Measurements from ENCODE around the gene IFNA16.
"Not testable (repeated sequence)": the region's sequence is repeated elsewhere in the genome, so short reads cannot be mapped to it uniquely, and the experiment has no call there.

Gene IFNA16

GRCh38 chr9:21251190-21251589 is 34.1 kb upstream of the IFNA16 start:
- Histone ChIP-seq H3K4me1 (no peaks in the 10 kb centered on the region), H3K9ac (no peak overlapping the region)

GRCh38 chr9:21244836-21245235 is 27.7 kb upstream of the IFNA16 start:
- no peak overlapping the region for H3K9ac ChIP-seq
- TF ChIP-seq, protein P1, sequence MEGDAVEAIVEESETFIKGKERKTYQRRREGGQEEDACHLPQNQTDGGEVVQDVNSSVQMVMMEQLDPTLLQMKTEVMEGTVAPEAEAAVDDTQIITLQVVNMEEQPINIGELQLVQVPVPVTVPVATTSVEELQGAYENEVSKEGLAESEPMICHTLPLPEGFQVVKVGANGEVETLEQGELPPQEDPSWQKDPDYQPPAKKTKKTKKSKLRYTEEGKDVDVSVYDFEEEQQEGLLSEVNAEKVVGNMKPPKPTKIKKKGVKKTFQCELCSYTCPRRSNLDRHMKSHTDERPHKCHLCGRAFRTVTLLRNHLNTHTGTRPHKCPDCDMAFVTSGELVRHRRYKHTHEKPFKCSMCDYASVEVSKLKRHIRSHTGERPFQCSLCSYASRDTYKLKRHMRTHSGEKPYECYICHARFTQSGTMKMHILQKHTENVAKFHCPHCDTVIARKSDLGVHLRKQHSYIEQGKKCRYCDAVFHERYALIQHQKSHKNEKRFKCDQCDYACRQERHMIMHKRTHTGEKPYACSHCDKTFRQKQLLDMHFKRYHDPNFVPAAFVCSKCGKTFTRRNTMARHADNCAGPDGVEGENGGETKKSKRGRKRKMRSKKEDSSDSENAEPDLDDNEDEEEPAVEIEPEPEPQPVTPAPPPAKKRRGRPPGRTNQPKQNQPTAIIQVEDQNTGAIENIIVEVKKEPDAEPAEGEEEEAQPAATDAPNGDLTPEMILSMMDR (IDR thresholded peaks at IDR 0.05) = no peak
- H3K27ac ChIP-seq = no peak overlapping the region
- no peaks in the 10 kb centered on the region for H3K79me2 ChIP-seq
- H3K9me3 ChIP-seq (ENCODE audit: control insufficient read depth, low read length) = no peaks in the 10 kb centered on the region
- no peaks in the 10 kb centered on the region for H3K4me1 ChIP-seq
- H2AFZ ChIP-seq = no peak overlapping the region
- H3K4me2 ChIP-seq (ENCODE audit: low read length) = no peak overlapping the region
- no peaks in the 10 kb centered on the region for H3K36me3 ChIP-seq (ENCODE audit: control insufficient read depth, insufficient read depth, low read length)
- H3K27me3 ChIP-seq (ENCODE audit: control insufficient read depth, insufficient read depth, low read length) = no peaks in the 10 kb centered on the region
- no peak overlapping the region for H3K4me3 ChIP-seq (ENCODE audit: low read depth, low read length)

More at GRCh38 chr9:21251190-21251589, 34.1 kb upstream of the IFNA16 start:
- Histone ChIP-seq H3K27me3 (ENCODE audit: control insufficient read depth, insufficient read depth, low read length) (no peaks in the 10 kb centered on the region), H3K79me2 (no peaks in the 10 kb centered on the region), H3K27ac (no peak overlapping the region), H3K4me2 (ENCODE audit: low read length) (no peak overlapping the region), H3K4me3 (ENCODE audit: low read depth, low read length) (no peak overlapping the region), H3K9me3 (ENCODE audit: control insufficient read depth, low read length) (no peaks in the 10 kb centered on the region), H2AFZ (no peak overlapping the region), H3K36me3 (ENCODE audit: control insufficient read depth, insufficient read depth, low read length) (no peaks in the 10 kb centered on the region)
- TF ChIP-seq, protein P1 (IDR thresholded peaks at IDR 0.05) = no peak

DNA sequence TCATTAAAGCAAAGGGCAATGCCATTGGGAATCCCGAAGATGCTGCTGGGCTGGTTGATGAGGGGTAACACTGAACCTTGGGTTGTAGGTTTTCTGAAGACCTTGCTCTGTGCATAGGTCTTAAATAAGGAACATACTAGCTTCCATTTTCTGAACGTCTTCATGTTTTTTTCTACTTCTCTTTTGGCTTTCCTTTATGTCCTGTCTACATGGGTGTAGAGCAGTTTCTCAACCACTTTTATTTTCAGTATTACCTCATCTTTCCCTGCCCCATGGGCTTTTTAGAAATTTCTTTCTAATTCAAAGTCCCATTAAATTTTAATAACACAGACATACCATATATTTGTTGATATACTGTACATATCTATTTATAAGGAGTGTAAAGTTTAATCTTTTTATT is 22.8 kb upstream of the IFNA16 start, which contains the start of gene IFNA14:
TSS of gene IFNA14 (minus strand) at position 95 of the 400 bp plus-strand sequence. CDS start at position 25, 70 bp downstream.
- H3K36me3 ChIP-seq (ENCODE audit: control insufficient read depth, insufficient read depth, low read length) = no peaks in the 10 kb centered on the region
- no peaks in the 10 kb centered on the region for H3K4me1 ChIP-seq
- TF ChIP-seq, protein P1 (IDR thresholded peaks at IDR 0.05) = no peak
- no peak within 1 kb of the TSS for H3K4me2 ChIP-seq (ENCODE audit: low read length)
- H2AFZ ChIP-seq = no peak within 1 kb of the TSS
- H3K4me3 ChIP-seq (ENCODE audit: low read depth, low read length) = no peak within 1 kb of the TSS
- no peaks in the 10 kb centered on the region for H3K79me2 ChIP-seq
- no peaks in the 10 kb centered on the region for H3K9me3 ChIP-seq (ENCODE audit: control insufficient read depth, low read length)
- H3K9ac ChIP-seq = no peak within 1 kb of the TSS
- no peak within 1 kb of the TSS for H3K27ac ChIP-seq
- H3K27me3 ChIP-seq (ENCODE audit: control insufficient read depth, insufficient read depth, low read length) = no peaks in the 10 kb centered on the region

GRCh38 chr9:21236360-21236714 is 19.2 kb upstream of the IFNA16 start:
- not testable (repeated sequence) for H3K27me3 ChIP-seq (ENCODE audit: control insufficient read depth, insufficient read depth, low read length); H3K9ac ChIP-seq; H3K4me3 ChIP-seq (ENCODE audit: low read depth, low read length); H3K4me1 ChIP-seq; H3K36me3 ChIP-seq (ENCODE audit: control insufficient read depth, insufficient read depth, low read length); H2AFZ ChIP-seq; H3K4me2 ChIP-seq (ENCODE audit: low read length); H3K27ac ChIP-seq; H3K79me2 ChIP-seq; H3K9me3 ChIP-seq (ENCODE audit: control insufficient read depth, low read length)

DNA sequence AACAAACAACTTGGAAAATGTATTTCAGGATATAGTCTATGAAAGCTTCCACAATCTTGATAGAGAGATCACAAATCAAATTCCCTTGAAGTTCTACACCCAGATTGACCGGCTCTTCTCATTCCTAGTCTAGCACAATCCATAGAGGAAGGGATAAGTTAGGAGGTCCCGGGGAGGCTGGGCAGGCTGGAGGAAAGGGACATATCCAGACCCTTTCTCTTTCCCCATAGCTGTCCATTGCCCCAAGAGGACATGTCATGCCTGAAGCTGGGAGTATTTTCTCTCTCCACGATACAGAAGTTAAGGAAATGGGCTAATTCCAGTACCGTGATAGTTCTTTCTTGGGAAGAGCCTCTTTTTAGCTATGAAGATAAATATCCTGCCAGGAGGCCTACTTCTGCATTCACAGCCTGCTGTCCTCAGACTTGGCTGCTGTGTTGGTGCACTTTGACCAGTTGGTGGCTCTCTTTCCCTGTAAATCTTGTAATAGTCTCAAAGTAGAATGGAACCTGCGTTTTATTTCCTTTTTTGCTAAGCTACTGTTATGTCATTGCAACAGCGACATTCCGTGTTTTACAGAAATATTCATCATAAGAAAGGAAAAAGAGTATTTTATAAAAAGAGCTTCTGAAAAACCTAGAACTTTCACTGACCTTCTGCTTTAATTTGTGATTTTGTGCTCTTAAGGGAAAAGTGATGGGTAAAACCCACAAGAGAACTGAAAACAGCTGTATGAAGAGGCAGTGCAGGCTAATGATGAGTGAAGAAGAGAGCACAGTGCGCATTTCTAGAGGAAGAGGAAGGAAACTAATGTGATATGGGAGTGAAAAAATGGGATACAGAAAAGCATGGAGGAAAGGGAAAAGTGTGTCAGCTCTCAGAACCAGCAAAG is 18.6 kb upstream of the IFNA16 start:
- not testable (repeated sequence) for H3K9ac ChIP-seq; H3K27me3 ChIP-seq (ENCODE audit: control insufficient read depth, insufficient read depth, low read length); H3K79me2 ChIP-seq; H3K4me1 ChIP-seq; H3K36me3 ChIP-seq (ENCODE audit: control insufficient read depth, insufficient read depth, low read length); H3K4me2 ChIP-seq (ENCODE audit: low read length); H3K4me3 ChIP-seq (ENCODE audit: low read depth, low read length); H3K27ac ChIP-seq; H3K9me3 ChIP-seq (ENCODE audit: control insufficient read depth, low read length); H2AFZ ChIP-seq

Data from parathyroid adenoma (tissue), 2 donors.